ENCODE data around the gene LGI1.

Gene LGI1

DNA sequence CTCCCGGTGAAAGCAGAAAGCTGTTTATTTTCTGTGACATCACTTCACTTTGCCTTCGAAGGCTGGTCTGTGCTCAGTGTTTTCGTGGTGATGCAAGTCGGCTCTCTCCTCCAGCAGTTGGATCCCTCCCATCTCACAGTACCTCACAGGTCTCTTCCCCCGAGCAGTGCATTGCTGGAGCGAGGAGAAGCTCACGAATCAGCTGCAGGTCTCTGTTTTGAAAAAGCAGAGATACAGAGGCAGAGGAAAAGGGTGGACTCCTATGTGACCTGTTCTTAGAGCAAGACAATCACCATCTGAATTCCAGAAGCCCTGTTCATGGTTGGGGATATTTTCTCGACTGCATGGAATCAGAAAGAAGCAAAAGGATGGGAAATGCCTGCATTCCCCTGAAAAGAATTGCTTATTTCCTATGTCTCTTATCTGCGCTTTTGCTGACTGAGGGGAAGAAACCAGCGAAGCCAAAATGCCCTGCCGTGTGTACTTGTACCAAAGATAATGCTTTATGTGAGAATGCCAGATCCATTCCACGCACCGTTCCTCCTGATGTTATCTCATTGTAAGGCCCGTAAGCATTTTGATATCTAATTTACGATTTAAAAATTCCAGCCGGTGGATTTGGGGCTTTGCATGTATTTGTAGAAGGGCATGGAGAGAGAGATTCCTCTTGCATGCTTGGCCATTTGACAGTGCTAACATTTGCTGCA is at the start of gene LGI1:
Gene LGI1 (plus strand): TSS at position 136 of the 707 bp plus-strand sequence. CDS start 209 bp downstream, at position 345.
- no peak for DNase-seq

DNA sequence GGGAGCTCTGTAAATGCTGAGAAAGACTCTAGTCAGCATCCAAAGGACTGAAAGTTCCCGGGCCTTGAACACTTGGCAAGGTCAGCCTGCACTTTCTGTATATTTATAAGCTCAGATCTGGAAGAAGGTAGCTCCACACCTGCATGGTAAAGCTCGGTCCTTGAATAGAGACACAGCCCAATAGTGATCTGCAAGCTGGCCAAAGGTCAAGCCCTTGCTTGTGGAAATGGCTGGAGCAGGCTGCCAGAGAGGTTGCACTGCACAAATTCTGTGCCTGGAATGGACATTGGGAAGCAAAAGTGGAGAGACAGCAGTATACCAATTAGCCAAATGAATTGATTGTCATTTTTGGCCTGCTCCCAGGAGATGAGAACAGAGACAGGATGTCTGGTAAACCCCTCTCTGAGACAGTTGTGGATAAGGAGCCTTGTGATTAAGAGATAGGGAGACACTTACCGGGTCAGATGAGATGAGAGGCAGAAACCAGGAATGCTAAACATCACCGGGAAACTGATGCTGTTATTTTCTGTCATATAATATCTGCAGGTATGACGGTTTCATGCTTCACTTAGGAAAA is 47.3 kb upstream of the LGI1 start:
- no peak for DNase-seq

- DNase-seq, result no peak
Measured at GRCh38 chr10:93711891-93712290, 45.8 kb upstream of the LGI1 start.

GRCh38 chr10:93712593-93712992 is 45.1 kb upstream of the LGI1 start:
- DNase-seq, result no peak

GRCh38 chr10:93715345-93715744 is 42.4 kb upstream of the LGI1 start:
- DNase-seq, result no peak

DNA sequence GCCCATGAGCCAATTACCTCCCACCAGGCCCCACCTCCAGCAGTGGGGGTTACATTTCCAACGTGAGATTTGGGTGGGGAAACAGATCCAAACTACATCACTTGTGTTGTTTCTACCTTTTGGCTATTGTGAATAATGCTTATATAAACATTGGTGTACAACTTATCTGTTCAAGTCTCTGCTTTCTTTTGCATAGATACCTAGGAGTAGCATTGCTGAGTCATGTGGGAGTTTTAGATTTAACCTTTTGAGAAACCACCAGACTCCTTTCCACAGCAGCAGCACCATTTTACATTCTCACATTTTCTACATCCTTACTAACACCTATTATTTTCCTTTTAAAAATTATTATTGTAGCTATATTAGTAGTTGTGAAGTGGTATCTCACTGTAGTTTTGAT is 41.0 kb upstream of the LGI1 start:
- DNase-seq, result no peak

DNA sequence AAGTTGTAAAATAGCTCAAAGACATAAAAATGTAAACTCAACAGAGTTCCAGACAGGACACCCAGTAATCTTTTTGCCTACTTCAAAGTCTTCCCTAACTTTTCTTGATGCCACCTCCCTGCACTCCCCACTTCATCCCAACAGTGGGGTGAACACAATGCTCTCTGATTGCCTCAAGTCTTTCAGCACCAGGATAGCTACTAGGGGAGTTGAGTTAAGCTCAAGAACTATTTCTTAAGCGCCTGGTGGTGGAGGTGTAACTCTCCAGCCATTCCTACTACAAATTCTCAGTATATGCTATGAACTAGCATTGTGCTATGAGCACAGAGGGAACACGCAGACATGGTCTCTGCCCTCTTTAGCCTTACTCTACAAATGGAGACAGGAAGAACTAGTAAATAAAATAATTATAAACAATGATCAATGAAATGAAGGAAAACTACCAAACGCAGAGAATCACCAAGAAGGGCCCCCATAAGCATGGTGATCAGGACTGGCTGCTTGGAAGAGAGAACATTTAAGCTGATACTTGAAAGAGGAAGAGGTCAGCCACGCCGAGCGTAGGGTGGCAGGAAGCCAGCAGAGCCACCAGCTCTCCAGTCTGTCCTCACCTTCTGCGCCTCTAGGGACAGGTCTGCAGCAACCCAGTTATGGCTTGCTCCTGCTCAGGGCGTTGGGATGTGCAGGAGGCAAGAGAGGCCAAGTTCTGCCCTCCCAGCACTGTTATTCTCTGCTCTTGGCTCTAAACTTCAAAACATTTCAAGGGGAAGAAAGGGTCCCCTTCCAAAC is 38.6 kb upstream of the LGI1 start:
- DNase-seq, result no peak

GRCh38 chr10:93719901-93720300 is 37.8 kb upstream of the LGI1 start:
- DNase-seq, result no peak

GRCh38 chr10:93722550-93722949 is 35.2 kb upstream of the LGI1 start:
- DNase-seq, result no peak

GRCh38 chr10:93723153-93723552 is 34.6 kb upstream of the LGI1 start:
- no peak for DNase-seq

DNA sequence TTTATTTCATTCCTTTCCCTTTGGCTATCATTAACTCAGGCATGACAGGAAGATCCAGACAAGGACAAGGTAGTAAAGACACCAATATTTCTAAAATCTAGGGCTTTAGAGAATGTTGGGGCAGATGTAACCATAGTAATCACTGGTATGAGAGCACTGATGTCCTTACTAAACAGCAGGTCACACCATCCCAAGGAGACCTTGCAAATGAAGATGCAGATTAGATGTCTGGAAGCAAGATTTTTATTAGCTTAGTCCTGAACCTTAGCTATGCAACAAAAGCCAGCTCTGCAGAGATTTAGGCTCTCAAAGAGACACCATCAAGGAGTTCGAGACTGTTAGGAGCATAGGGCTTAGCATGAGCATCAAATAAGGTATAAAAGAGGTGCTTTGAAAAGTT is 31.7 kb upstream of the LGI1 start:
- DNase-seq, result no peak

GRCh38 chr10:93741367-93741766 is 16.4 kb upstream of the LGI1 start:
- no peak for DNase-seq

- DNase-seq, result no peak
Measured at GRCh38 chr10:93742633-93743349, 14.9 kb upstream of the LGI1 start.

GRCh38 chr10:93745408-93746065 is 12.2 kb upstream of the LGI1 start:
- no peak for DNase-seq

DNA sequence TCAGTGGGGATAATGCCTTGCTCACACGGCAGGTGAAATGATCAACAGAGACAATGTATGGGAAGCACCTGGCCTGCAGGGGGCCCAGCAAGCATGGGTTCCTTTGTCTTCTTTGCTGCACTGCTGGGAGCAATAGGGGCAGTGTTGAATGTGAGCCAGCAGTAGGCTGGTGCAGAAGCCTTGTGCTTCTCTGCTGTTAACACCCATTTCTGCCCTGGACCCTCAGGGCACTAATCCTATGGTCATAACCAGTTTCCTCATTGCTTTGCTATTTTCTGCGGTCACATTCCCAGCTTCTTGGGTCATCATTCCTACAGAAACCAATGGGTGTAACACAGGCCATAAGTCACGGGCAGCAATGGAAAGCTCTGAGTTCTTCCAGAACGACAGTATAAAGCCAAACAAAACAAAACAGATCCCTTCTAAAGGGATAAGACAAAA is 10.9 kb upstream of the LGI1 start:
- DNase-seq, result no peak

DNA sequence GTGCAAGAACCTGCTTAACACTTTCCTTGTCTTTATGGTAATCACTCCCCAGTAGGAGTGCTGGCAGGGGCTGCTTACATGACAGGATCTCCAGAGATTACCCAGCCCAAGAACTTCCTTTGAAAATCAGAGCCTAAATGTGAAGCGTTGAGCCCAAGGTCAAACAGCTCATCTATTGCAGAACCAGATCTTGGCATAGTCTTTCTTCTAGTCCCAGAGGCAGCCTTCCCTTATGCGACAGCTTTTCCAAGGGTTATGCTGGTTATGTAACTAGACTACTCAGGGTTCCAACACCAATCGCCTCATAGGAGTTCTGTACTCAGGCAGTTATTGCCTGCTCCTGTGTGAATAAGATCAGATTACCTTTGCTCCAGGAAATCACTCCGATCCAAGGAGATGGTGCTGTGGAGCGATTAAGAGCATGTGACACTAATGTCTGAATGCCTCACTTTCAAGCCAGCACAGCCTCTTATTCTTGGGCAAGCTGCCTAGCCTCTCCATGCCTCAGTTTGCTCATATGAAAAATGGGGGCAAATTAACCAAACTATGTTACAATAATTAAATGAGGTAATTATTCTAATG is 8.4 kb upstream of the LGI1 start:
- no peak for DNase-seq

DNA sequence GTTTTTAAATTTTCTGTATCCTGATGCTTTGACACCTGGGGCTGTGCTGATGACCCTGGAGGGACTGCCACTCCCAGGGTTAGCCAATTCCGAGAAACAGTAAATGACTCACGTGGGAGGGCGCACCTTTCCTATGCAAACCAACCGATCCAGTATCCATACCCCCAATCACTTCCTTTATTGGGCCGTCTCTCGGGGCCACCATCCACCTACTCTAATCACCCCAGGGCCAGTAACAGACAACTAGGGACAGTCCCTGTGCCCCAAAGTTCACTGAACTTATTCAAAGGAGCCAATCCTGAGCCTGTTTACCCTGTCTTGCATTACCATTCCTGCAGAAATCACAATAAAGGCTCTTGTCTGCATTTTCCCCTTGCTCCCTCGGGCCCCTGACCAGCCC is 6.6 kb upstream of the LGI1 start:
- DNase-seq, result no peak

DNA sequence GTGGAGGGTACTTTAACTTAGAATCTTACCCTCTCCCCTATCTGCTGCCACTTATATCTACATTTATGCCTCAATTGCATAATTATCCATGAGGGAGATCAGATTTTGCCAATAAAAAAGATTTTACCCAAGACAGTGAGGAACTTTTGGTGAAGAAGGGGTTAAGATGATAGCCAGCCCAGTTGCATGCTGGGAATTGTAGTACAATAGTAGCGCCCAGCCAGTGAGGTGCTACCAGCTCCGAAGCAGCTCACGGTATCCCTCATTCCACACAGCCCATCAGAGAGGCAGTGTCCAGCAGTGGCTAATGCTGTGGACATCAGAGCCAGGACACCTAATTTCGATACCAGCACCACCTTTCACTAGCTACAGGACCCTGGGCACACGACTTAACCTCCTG is 5.9 kb upstream of the LGI1 start:
- no peak for DNase-seq

GRCh38 chr10:93752761-93753160 is 5.0 kb upstream of the LGI1 start:
- DNase-seq, result no peak

- no peak for DNase-seq
Measured at GRCh38 chr10:93753621-93754250, 4.0 kb upstream of the LGI1 start.

- no peak for DNase-seq
Measured at GRCh38 chr10:93754761-93755160, 3.0 kb upstream of the LGI1 start.

All from activated CD8-positive, alpha-beta memory T cell treated with anti-CD3 and anti-CD28 coated beads, Interleukin-2, amount 50 U/mL, for 48 hours (primary cell).